ENCODE measurements around the gene TOGARAM1.

- TF ChIP-seq, protein P1, sequence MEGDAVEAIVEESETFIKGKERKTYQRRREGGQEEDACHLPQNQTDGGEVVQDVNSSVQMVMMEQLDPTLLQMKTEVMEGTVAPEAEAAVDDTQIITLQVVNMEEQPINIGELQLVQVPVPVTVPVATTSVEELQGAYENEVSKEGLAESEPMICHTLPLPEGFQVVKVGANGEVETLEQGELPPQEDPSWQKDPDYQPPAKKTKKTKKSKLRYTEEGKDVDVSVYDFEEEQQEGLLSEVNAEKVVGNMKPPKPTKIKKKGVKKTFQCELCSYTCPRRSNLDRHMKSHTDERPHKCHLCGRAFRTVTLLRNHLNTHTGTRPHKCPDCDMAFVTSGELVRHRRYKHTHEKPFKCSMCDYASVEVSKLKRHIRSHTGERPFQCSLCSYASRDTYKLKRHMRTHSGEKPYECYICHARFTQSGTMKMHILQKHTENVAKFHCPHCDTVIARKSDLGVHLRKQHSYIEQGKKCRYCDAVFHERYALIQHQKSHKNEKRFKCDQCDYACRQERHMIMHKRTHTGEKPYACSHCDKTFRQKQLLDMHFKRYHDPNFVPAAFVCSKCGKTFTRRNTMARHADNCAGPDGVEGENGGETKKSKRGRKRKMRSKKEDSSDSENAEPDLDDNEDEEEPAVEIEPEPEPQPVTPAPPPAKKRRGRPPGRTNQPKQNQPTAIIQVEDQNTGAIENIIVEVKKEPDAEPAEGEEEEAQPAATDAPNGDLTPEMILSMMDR (IDR thresholded peaks at IDR 0.05; ENCODE audit: insufficient read depth, low read depth, low read length), result no peak
- TF ChIP-seq EZH2 (IDR thresholded peaks at IDR 0.05; ENCODE audit: insufficient read depth, low read length), result no peak
Measured at GRCh38 chr14:45057349-45057748, 95.4 kb downstream of the TOGARAM1 start.

Data from astrocyte (in vitro differentiated cells and primary cell).